NCI-H460 (cell line): ENCODE measurements around the gene RBFA. TPM values are rescaled to one million over a fixed set of nuclear protein-coding genes. Genes with fewer than 3 reads are reported as not detected.

Experiments
- DNase-seq: peaks from one replicate; pipeline ENCODE4 v3.0.0-alpha.2; 2016; ENCODE audit warnings: low read depth; ENCODE audit errors: extremely low read depth
- total RNA-seq: library from RNA; depleted of rRNA; stranded (reverse); fragments of >200 nt; shearing (Covaris generic); gene quantifications from 2 replicates; pipeline ENCODE4 v1.2.3, GENCODE V29; 2014; rRNA removed

Gene RBFA
- total RNA-seq, 1 experiment from 2014 or later, result 29.4 TPM

DNA sequence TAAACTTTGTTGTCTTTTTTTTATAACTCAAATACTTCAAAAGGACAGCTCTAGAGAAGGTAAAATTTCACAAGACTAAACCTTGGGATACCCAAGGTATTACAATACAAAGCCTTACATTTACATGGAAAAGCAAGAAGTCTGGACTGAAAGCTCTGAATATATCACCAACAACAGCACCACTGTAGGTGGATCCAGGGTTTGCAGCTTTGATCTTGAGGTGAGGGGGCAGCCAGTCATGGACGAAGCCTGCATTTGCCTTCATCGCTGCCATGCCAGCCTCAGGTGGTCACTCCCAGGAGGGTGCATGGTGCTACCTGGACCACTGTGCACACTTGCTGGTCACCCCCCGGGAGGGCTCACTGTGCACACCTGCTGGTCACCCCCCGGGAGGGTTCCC, 36.6 kb downstream of the RBFA start:
- DNase-seq, result no peak

GRCh38 chr18:80074183-80074582, 39.9 kb downstream of the RBFA start:
- DNase-seq, result no peak

DNA sequence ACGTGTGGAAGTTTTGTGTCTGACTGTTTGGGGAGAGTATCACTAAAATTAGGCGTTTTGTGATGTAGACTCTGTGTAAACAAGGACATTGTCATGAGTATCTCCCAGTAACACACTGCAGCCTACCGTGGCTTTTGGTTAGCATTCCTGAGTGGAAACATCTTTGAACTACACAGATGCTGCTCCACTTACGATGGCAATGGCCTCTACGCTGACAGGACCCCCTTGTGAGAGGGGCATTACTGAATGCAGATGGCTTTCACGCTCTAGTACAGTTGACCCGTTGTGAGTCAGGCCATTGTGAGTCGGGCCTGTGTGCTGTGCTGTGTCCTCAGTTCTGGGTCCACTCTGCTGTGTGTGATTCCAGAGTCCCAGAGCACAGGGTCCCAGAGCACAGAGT, 40.5 kb downstream of the RBFA start:
- DNase-seq, result no peak

GRCh38 chr18:80075940-80076339, 41.7 kb downstream of the RBFA start:
- no peak for DNase-seq

GRCh38 chr18:80076379-80076778, 42.1 kb downstream of the RBFA start:
- DNase-seq, result no peak

GRCh38 chr18:80077873-80078272, 43.6 kb downstream of the RBFA start:
- no peak for DNase-seq

Other genes with a start within 250 kb of the RBFA start
- 5.2 and 6.0 TPM in 2 replicates for gene KCNG2, start 236.5 kb upstream of the RBFA start, total RNA-seq
- 17.0 and 19.1 TPM in 2 replicates for gene SLC66A2, start 82.8 kb upstream of the RBFA start, total RNA-seq
- gene HSBP1L1, start 69.8 kb upstream of the RBFA start, total RNA-seq, result 35.9 and 38.6 TPM in 2 replicates
- gene TXNL4A, start 45.9 kb upstream of the RBFA start, total RNA-seq, result 118 and 127 TPM in 2 replicates
- 19.0 and 21.0 TPM in 2 replicates for gene ADNP2, start 74.8 kb downstream of the RBFA start, total RNA-seq
- 3.1 and 3.5 TPM in 2 replicates for gene PARD6G, start 213.1 kb downstream of the RBFA start, total RNA-seq